Measurements from ENCODE around the gene PIM3.

Gene PIM3

DNA sequence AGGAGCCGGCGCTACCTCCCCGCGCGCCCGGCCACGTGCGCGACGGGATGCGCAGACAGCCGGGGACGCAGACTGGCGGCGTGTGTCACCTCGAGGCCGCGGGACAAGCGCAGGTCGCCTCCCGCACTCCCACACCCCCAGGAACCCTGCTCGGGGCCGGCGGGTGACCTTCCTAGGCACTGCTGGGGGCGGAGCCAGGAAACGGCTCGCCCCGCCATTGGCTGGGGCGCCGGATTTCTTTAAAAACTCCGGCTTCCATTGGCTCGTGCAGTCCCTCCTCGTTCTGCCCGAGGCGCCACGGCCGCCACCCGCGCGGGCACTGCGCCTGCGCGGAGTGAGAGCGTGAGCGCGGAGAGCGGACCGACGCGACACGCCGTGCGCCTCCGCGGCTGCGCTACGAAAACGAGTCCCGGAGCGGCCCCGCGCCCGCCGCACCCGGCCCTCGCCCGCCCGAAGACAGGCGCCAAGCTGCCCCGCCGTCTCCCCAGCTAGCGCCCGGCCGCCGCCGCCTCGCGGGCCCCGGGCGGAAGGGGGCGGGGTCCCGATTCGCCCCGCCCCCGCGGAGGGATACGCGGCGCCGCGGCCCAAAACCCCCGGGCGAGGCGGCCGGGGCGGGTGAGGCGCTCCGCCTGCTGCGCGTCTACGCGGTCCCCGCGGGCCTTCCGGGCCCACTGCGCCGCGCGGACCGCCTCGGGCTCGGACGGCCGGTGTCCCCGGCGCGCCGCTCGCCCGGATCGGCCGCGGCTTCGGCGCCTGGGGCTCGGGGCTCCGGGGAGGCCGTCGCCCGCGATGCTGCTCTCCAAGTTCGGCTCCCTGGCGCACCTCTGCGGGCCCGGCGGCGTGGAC is at the start of gene PIM3:
PIM3 (plus strand) TSS at position 614 of the 846 bp plus-strand sequence; CDS start at position 790, 176 bp downstream.
- DNase-seq (ENCODE audit: low read depth) = peak; percentile 77

DNA sequence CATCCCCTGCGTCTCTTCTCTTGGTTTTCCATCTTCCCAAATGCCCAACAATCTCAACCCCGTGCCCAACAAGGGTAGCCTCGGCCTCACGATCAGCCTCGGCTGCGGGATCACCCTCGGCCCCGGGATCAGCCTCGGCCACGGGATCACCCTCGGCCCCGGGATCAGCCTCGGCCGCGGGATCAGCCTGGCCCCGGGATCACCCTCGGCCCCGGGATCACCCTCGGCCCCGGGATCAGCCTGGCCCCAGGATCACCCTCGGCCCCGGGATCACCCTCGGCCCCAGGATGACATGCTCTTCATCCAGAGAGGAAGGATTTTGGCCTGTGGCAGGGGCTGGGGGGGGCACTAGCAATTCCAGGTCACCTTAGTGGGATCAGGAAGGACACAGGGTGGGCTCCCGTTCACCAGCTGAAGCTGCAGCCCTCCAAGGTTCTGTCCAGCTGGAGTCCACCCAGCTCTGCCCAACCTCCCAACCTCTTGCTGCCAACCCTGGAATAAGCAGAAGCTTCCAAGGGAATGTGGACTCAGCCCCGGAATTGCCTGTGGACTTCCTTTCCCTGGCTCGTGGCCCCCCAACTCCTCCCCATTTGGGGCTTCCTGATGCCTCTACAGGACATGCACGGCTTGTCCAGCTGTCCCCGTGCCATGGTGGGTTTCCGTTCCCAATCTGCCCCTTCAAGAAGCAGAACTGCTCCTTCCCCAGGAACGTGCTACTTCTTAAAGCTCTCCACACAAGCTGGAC is 48.5 kb upstream of the PIM3 start:
- DNase-seq (ENCODE audit: low read depth) = no peak

DNA sequence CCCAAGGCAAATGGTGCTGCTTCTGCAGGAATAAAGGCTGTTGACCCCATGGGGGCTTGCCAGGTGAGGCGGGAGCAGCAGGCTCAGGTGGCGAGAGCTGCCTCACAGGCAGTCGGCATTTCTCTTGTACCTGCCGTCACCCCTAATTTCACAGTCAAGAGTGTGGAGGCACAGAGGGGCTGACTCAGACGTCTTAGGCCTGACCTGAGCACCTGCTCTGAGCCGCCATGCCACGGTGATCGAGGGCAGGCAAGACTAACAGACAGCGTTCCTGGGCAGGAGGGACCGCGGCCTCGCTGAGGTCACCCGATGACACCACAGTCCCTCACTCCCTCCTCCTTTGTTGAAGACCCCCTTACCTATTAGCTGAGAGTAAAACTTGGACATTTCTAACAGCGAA is 47.5 kb upstream of the PIM3 start:
- DNase-seq (ENCODE audit: low read depth) = no peak

- DNase-seq (ENCODE audit: low read depth) = no peak
These were observed 47.1 kb upstream of the PIM3 start for GRCh38 chr22:49913446-49913845.

GRCh38 chr22:49914256-49914655 is 46.3 kb upstream of the PIM3 start:
- no peak for DNase-seq (ENCODE audit: low read depth)

- DNase-seq (ENCODE audit: low read depth) = no peak
These were observed 45.0 kb upstream of the PIM3 start for GRCh38 chr22:49915610-49916009.

DNA sequence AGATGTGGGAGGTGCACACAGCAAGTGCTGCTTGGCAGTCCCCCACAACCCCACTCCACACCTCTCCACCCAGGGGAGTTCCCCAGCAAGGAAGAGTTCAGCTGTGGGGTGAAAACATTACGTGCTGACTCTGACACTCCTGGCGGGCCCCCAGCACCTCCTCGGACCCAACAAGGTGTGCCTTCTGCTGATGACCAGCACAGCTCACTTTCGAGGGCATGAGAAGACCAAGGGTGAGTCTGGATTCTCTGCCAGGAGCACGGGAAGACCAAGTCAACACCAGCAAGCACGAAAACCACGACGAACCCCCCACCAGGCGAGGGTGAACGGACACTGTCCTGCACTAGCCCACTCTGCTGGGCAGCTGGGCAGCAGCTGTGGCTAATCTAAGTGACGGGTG is 43.7 kb upstream of the PIM3 start:
- DNase-seq (ENCODE audit: low read depth) = no peak

- DNase-seq (ENCODE audit: low read depth) = peak; percentile 96
These were observed 42.3 kb upstream of the PIM3 start, which contains the start of the genes ALG12 and CRELD2 for GRCh38 chr22:49917974-49918910. Gene ALG12, minus strand, starts transcription at chr22:49918438. Its CDS starts 4,673 bp downstream, at chr22:49913765. Gene CRELD2, plus strand, starts transcription at chr22:49918634. Its CDS starts 136 bp downstream, at chr22:49918770.

- DNase-seq (ENCODE audit: low read depth) = no peak
These were observed 41.4 kb upstream of the PIM3 start for GRCh38 chr22:49918911-49919881.

DNA sequence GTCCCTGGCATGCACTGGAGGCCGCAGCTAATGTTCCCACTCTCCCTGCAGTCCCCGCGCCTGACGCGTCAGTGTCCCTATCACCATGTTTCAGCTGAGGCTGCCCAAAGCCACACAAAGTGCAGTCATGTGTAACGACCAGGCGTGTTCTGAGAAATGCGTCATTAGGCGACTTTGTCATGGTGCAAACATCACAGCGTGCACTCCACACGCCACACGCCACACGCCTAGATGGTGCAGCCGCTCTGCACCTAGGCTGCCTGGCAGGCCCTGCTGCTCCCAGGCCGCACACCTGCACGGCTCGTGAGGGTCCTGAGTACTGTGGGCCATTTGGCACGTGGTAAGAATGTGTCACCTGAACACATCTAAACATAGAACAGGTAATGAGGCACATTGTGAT is 39.7 kb upstream of the PIM3 start:
- no peak for DNase-seq (ENCODE audit: low read depth)

- no peak for DNase-seq (ENCODE audit: low read depth)
These were observed 38.9 kb upstream of the PIM3 start for GRCh38 chr22:49921508-49922278.

DNA sequence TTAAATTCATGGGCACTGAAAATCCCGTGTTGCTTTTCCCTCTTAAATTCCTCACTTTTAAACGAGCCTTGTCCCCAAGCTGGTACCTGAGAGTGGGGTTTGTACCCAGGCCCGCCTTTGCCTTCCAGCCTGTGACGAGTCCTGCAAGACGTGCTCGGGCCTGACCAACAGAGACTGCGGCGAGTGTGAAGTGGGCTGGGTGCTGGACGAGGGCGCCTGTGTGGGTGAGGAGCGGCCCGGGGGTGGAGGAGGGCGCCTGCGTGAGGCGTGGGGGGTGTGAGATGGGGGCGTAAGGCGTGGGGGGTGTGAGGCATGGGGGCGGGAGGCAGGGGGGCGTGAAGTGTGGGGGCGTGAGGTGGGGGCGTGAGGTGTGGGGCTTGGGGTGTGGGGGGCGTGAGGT is 38.1 kb upstream of the PIM3 start:
- no peak for DNase-seq (ENCODE audit: low read depth)

DNA sequence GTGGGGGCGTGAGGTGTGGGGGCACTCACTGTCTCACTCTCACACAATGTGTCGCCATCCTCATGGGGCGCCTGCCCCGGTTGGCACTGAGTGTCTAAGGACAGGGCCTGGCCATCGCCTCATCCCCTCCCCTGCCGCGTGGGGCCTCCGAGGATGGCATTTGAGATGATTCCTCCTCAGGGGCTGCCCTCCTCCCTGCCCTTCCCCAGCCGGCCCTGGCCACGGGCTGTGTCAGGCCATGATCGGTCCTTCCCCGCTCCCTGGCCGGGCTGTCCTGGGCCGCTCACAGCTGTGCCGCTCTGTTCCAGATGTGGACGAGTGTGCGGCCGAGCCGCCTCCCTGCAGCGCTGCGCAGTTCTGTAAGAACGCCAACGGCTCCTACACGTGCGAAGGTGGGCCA is 37.6 kb upstream of the PIM3 start:
- DNase-seq (ENCODE audit: low read depth) = no peak

GRCh38 chr22:49923445-49923844 is 37.1 kb upstream of the PIM3 start:
- DNase-seq (ENCODE audit: low read depth) = no peak

GRCh38 chr22:49924113-49924833 is 36.3 kb upstream of the PIM3 start:
- no peak for DNase-seq (ENCODE audit: low read depth)

- DNase-seq (ENCODE audit: low read depth) = no peak
These were observed 34.9 kb upstream of the PIM3 start for GRCh38 chr22:49925525-49926128.

DNA sequence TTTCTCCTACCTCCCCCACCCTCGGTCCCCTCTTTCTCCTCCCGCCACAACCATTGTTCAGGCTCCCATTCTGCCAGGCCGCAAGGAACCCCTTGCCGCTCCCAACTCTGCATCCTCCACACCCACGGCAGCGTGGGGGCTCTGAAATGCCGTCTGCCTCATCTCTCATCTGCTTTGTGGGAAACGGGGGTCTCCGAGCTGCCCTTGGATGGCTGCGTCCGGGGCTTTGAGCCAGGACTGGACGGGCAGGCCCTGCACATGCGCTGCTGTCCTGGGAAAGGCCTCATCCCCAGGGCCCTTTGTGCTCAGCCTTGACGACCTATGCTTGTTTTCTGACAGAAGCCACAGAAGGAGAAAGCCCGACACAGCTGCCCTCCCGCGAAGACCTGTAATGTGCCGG is 33.7 kb upstream of the PIM3 start:
- no peak for DNase-seq (ENCODE audit: low read depth)

- no peak for DNase-seq (ENCODE audit: low read depth)
These were observed 32.9 kb upstream of the PIM3 start for GRCh38 chr22:49927483-49928184.

Measured in stimulated activated CD8-positive, alpha-beta memory T cell treated with anti-CD3 and anti-CD28 coated beads, Interleukin-7, amount 100 ng/mL, for 24 hours (primary cell).